ENCODE data around the gene TSHZ1. TPM values are rescaled to one million over a fixed set of nuclear protein-coding genes. Genes with fewer than 3 reads are reported as not detected.

The TSHZ1 gene
- total and polyA plus RNA-seq, 4 donors = 4.2 to 6.6 (median 5.6) TPM

- no peaks in the 10 kb centered on the region for H3K4me1 ChIP-seq (ENCODE audit: control insufficient read depth in 4 of 4, insufficient read depth in 4 of 4, low read length in 3 of 4)
- 89% methylated on average over 3 of the region's 3 CpGs for WGBS
- no peaks in the 10 kb centered on the region for H3K36me3 ChIP-seq (ENCODE audit: control insufficient read depth in 4 of 4, insufficient read depth in 3 of 4, low read depth in 1 of 4, low read length in 3 of 4)
- TF ChIP-seq NR2F2 (IDR thresholded peaks at IDR 0.05) (no peak), EGR1 (IDR thresholded peaks at IDR 0.05; ENCODE audit: low read depth in 2 of 2) (no peak), CTCF (IDR thresholded peaks at IDR 0.05; ENCODE audit: low read depth, low read length, missing input control) (no peak), RAD21 (IDR thresholded peaks at IDR 0.05) (no peak), HNF4G (IDR thresholded peaks at IDR 0.05) (no peak), HNF4A (conservative IDR thresholded peaks at IDR 0.05) (no peak), FOXA2 (IDR thresholded peaks at IDR 0.05) (no peak), SP1 (IDR thresholded peaks at IDR 0.05) (no peak)
- TF ChIP-seq, protein P1, sequence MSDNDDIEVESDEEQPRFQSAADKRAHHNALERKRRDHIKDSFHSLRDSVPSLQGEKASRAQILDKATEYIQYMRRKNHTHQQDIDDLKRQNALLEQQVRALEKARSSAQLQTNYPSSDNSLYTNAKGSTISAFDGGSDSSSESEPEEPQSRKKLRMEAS (IDR thresholded peaks at IDR 0.05) = no peak
- TF ChIP-seq, protein P2, sequence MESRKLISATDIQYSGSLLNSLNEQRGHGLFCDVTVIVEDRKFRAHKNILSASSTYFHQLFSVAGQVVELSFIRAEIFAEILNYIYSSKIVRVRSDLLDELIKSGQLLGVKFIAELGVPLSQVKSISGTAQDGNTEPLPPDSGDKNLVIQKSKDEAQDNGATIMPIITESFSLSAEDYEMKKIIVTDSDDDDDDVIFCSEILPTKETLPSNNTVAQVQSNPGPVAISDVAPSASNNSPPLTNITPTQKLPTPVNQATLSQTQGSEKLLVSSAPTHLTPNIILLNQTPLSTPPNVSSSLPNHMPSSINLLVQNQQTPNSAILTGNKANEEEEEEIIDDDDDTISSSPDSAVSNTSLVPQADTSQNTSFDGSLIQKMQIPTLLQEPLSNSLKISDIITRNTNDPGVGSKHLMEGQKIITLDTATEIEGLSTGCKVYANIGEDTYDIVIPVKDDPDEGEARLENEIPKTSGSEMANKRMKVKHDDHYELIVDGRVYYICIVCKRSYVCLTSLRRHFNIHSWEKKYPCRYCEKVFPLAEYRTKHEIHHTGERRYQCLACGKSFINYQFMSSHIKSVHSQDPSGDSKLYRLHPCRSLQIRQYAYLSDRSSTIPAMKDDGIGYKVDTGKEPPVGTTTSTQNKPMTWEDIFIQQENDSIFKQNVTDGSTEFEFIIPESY (IDR thresholded peaks at IDR 0.05) = no peak
- DNase-seq (ENCODE audit: low spot score) = no peak
- no peak overlapping the region for H3K9ac ChIP-seq (ENCODE audit: low read depth in 1 of 2, low read length in 2 of 2)
- peaks cover 0 to 6% (median 2%) of the 10 kb centered on the region in 4 donors for H3K9me3 ChIP-seq (ENCODE audit: control insufficient read depth in 4 of 4, low read length in 3 of 4)
- H3K27ac ChIP-seq (ENCODE audit: low read depth in 1 of 2, low read length in 2 of 2) = no peak overlapping the region
- no peak overlapping the region for H3K4me3 ChIP-seq (ENCODE audit: low read depth in 1 of 3, low read length in 3 of 3)
- no peaks in the 10 kb centered on the region for H3K27me3 ChIP-seq (ENCODE audit: control insufficient read depth in 4 of 4, insufficient read depth in 4 of 4, low read length in 3 of 4)
These were observed 119.7 kb downstream of the TSHZ1 start for GRCh38 chr18:75330308-75330707.

- 85% methylated on average over 5 of the region's 5 CpGs for WGBS
- no peaks in the 10 kb centered on the region for H3K36me3 ChIP-seq (ENCODE audit: control insufficient read depth in 4 of 4, insufficient read depth in 3 of 4, low read depth in 1 of 4, low read length in 3 of 4)
- no peak overlapping the region for H3K9ac ChIP-seq (ENCODE audit: low read depth in 1 of 2, low read length in 2 of 2)
- H3K27me3 ChIP-seq (ENCODE audit: control insufficient read depth in 4 of 4, insufficient read depth in 4 of 4, low read length in 3 of 4) = no peaks in the 10 kb centered on the region
- no peak overlapping the region for H3K4me3 ChIP-seq (ENCODE audit: low read depth in 1 of 3, low read length in 3 of 3)
- DNase-seq (ENCODE audit: low spot score) = no peak
- H3K9me3 ChIP-seq (ENCODE audit: control insufficient read depth in 4 of 4, low read length in 3 of 4) = no peaks in the 10 kb centered on the region
- H3K27ac ChIP-seq (ENCODE audit: low read depth in 1 of 2, low read length in 2 of 2) = no peak overlapping the region
- no peak for TF ChIP-seq HNF4G (IDR thresholded peaks at IDR 0.05)
- no peak for TF ChIP-seq FOXA2 (IDR thresholded peaks at IDR 0.05)
- TF ChIP-seq JUND (IDR thresholded peaks at IDR 0.05) = no peak
- no peak for TF ChIP-seq YY1 (IDR thresholded peaks at IDR 0.05)
- TF ChIP-seq, protein P1 (IDR thresholded peaks at IDR 0.05) = no peak
- TF ChIP-seq REST (IDR thresholded peaks at IDR 0.05) = no peak
- TF ChIP-seq, protein P3, sequence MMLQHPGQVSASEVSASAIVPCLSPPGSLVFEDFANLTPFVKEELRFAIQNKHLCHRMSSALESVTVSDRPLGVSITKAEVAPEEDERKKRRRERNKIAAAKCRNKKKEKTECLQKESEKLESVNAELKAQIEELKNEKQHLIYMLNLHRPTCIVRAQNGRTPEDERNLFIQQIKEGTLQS (IDR thresholded peaks at IDR 0.05) = no peak
- H3K4me1 ChIP-seq (ENCODE audit: control insufficient read depth in 4 of 4, insufficient read depth in 4 of 4, low read length in 3 of 4) = no peaks in the 10 kb centered on the region
These were observed 124.3 kb downstream of the TSHZ1 start for GRCh38 chr18:75334869-75335268.
